Right lobe of liver (tissue), 4 donors: Measurements from ENCODE around the gene CARMIL1.

ENCODE experiments used
- CTCF ChIP-seq, 4 donors: fragments of 200-600 bp in 3 of 4; fragments of 450-650 bp in 1 of 4; IDR thresholded peaks; one replicate each; pipeline versions ENCODE4 v1.5.1 to v1.8.0; 2016 to 2022; ENCODE audit warnings: antibody characterized with exemption in 4 of 4, mild to moderate bottlenecking in 2 of 4
- POLR2A ChIP-seq: fragments of 450-650 bp; IDR thresholded peaks from one replicate; pipeline ENCODE4 v1.6.1; 2017; ENCODE audit warnings: antibody characterized with exemption, mild to moderate bottlenecking
- donor health status: DM: no; HTN: no; CAD: no.
- donor health status: DM: no; HTN: no; CAD: no.
- donor health status: DM: no; HTN: yes; CAD: no.

GRCh38 chr6:25359891-25360290, 80.7 kb downstream of the CARMIL1 start:
- no peak for TF ChIP-seq CTCF (IDR thresholded peaks at IDR 0.05)
- no peak for TF ChIP-seq POLR2A
